A204.1 (cell line): ENCODE results near the gene CCDC102A.
"Not testable (repeated sequence)": the region's sequence is repeated elsewhere in the genome, so short reads cannot be mapped to it uniquely, and the experiment has no call there.

Experiments
- FAIRE-seq: peaks from 2 replicates; lab custom pipeline; 2012; peaks lifted over from hg19 to GRCh38; lab: Jason Lieb, UNC

The CCDC102A gene

DNA sequence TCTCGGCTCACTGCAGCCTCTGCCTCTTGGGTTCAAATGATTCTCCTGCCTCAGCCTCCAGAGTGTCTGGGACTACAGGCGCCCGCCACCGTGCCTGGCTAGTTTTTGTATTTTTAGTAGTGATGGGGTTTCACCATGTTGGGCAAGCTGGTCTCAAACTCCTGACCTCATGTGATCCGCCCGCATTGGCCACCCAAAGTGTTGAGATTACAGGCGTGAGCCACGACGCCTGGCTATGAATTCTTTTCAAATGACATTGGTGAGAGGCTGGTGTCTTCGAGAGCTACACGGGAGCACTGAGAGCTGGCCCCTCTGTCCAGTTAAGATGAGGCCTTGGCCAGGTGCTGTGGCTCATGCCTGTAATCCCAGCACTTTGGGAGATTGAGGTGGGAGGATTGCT is 36.4 kb downstream of the CCDC102A start:
- FAIRE-seq: not testable (repeated sequence)

DNA sequence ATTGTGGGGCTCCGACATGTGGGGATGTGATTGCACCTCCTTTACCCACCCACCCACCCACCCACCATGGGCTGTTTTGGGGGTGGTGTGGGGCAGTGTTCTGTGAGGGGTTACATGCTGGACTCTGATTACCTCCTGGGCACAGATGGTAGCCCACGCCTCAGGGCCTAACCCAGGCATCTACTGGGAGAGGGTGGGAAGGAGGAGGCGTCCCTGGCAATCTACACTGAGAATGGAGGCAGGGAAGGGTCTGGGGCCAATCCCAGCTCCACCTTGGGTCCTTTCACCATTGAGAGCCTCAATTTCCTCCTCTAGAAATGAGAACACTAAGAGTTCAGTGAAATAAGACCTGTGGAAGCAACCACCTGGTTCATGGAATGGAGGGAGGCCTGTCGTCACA is 38.3 kb downstream of the CCDC102A start:
- FAIRE-seq: no peak

DNA sequence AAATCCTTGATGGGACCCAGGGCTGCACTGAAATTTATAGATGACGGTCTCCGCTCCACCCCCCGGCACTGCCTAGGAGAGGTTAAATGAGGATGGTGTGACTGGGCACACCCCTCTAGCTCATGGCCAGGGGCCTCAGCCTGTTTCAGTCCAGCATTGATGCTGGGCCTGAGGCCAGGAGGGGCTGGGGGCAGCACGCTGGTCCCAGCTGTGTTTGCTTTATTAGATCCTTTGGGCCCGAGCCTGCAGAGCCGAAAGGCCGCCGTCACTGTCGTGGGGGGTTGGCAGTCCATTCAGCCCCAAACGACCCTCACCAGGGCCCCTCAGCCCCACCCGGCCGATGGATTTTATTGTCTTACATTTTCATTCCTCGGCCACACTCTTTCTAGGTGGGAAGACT is 39.2 kb downstream of the CCDC102A start:
- FAIRE-seq: no peak

DNA sequence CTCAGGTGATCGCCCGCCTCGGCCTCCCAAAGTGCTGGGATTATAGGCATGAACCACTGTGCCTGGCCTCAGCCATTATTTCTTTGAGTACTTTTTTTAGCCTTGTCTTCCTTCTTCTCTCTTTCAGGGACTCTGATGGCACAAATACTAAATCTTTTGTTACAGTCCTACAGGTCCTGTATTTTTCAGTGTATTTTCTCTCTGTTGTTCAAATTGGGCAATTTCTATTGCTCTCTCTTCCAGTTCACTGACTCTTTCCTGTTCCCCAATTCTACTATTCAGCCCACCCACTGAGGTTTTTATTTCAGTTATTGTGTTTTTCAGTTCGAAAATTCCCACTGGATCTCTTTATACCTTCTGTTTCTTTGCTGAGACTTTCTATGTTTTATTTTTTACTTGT is 42.6 kb downstream of the CCDC102A start:
- FAIRE-seq: no peak

DNA sequence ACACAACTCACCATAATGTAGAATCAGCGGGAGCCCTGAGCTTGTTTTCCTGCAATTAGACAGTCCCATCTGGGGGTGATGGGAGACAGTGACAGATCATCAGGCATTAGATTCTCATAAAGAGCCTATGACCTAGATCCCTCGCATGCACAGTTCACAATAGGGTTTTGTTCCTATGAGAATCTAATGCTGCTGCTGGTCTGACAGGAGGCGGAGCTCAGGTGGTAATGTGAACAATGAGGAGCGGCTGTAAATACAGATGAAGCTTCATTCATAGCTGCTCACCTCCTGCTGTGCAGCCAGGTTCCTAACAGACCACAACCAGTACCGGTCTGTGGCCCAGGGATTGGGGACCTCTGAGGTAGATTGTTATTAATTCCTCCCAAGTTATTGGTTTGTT is 47.1 kb downstream of the CCDC102A start:
- no peak for FAIRE-seq

DNA sequence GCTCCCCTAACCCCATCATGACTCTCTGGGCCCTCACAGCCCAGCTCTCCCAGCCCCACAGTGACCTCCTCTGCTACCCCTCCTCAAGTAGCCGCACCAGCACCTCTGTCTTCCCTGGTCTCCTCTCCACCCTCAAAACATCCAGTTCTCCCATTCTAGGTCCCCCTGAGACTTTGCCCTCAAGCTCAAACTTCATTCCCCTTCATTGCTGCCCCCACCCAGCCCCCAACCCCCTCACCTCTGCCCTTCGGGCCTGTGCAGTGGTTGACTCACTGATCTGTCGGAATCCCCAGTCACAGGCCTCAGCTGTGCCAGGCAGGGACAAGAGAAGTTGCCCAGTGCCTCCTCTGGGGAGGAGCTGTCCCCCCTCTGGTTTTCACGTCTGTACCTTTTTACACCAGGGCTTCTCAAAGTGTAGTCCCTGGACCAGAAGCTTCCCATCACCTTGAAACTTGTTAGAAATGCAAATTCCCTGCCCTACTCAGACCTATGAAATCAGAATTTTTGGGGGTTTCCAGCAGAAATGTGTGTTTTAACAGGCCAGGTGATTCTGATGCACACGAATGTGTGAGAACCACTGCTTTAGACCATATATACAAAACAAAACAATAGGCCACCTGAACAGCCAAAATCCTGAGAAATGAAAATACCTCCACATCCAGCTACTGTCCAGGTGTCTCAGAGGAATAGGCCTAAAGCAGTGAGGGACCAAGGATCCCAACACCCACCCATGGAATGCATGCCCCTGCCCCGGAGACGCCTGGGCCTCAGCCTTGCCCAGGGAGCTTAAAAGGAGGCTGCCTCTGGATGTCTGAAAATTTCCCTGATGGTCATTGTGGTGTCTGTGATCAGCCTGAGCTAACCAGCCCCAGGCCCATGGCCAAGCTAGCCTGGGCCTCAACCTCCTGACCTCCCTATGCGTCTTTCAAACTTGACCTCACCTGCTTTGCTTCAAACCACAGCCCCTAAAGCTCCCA is 49.2 kb downstream of the CCDC102A start:
- no peak for FAIRE-seq

DNA sequence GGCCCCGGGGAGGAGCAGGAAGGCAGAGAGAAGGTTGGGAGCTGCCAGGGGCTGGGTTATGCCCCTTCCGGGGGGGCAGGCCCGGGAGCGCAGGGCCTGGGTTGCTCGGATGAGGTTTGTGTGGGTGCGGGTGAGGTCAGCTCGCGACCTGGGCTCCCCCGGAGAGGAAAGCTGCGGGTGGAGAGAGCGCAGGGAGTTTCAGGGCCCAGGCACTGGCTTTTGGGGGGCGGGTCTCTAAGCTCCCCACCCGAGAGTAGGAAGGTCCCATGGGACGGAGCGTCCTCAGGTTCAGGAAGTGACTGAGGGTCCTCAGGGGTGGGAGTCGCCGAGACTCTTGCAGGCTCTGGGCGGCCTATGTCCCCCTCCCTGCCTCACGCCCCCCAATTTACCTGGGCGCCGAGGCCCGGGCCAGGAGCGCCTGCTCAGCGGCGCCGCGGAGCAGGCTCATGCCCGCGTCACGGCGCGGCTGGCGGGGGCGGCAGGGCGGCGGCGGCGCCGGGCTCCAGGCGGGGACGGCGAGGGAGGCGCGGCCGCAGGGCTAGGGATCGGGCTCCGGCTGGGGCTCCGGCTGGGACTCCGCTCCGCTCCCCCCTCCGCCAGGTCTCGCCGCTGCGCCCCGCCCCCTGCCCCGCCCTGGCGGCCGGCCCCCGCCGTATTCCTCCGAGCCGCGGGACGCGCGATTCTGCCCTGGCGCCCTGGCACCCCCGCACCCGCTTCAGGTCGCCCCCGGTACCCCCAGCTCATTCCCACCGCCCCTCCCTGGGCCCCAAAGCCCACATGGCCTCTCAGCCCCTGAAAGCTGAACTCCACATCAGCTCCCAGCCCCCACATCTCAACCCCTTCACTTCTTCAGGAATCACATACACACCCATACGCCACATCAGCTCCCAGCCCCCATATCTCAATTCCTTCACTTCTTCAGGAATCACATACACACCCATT is 50.2 kb downstream of the CCDC102A start, which contains the start of gene DOK4:
Gene DOK4, minus strand, starts transcription at position 578 of the 942 bp plus-strand sequence. CDS start 6,986 bp downstream, outside the sequence.
- FAIRE-seq: no peak

DNA sequence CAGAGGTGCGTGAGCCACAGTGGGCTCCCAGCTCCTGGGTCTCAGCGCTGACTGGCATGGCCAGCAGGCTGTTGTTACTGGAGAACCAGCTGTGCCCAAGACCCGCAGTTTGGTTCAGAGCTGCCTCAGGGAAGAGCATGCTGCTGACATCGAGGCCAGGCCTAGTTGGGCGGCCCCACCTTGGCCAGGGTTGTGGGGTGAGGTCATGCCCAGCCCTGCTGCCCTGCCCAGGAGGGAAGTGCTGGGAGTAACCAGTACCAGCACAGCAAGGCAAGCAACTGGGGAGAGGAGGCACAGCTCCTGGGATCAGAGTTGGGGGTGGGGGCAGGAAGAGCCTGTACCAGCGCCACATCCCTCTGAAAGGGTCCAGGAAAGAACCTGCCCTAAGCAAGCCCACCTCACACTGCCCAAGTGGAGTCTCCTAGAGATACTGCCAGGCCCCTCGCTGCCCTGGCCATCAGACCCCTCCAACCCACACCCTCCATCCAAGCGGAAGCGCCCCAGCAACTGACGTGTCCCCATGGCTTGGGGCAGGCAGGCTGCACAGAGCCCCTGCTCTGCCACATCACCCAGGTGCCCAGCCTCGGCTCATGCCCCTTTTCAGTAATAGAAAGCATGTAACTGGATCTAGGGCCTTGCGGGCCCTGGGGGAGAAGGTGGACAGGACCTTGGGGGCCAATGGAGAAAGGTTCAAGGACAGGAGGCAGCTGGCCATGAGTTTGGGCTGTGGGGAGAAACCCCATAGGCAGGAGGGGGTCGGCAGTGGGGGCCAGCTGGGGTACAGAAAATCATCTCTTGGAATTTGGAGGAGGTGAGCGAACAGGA is 51.1 kb downstream of the CCDC102A start:
- no peak for FAIRE-seq

DNA sequence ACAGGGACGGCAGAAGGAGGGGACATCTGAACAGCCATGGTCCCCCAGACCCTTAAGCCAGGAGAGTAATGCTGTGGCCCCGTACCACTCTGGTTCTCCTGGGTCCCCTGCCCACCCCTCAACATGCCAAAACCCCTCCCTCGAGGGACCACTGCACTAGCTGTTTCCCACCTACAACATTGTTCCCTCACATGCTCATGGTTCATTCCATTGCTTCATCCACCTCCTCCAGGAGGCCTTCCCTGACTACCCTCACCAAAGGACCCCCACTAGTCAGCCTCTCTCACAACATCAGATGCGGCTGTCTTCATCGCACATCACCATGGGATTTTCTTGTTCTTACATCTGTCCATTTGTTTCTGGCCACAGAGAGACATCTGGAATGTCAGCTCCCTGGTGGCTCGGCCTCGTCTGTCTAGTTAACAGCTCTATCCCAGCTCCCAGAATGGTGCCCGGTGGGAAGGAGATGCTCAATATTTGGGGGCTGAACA is 51.8 kb downstream of the CCDC102A start:
- FAIRE-seq: no peak

DNA sequence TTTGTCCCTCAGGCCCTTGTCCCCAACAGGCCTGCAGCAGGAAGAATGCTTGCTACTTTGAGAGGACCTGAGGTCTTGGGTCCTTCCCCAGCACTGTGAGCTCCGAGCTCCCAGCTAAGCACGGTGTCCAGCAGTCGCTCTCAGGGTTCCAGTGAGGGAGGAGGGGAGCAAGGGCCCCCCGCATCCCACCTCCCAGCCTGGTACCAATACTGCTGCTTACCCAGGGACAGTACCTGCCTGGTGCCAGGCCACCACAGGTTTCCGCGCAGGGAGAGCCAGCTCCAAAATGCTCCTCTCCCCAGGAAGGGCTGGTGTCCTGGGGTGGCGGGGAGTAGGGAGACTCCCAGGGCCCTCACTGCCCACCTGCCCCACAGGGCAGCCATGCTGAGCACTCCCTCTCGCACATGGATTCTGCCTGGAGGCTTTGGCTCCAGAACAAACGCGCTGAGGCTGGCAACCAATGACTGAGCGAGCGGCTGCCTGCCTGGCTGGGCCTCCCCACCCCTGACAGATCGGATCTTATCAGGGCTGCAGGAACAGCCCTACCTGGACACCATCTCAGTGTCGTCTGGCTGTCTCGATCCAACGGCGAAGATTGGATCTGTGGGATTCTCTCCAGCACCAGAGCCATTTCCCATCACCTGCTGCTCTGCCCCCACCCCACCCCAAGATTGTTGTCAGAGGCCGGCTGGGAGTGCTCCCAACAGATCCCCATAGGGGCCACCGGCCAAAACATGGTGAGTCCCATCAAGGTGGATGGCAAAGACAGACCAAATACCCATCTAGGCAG is 52.5 kb downstream of the CCDC102A start:
- no peak for FAIRE-seq

DNA sequence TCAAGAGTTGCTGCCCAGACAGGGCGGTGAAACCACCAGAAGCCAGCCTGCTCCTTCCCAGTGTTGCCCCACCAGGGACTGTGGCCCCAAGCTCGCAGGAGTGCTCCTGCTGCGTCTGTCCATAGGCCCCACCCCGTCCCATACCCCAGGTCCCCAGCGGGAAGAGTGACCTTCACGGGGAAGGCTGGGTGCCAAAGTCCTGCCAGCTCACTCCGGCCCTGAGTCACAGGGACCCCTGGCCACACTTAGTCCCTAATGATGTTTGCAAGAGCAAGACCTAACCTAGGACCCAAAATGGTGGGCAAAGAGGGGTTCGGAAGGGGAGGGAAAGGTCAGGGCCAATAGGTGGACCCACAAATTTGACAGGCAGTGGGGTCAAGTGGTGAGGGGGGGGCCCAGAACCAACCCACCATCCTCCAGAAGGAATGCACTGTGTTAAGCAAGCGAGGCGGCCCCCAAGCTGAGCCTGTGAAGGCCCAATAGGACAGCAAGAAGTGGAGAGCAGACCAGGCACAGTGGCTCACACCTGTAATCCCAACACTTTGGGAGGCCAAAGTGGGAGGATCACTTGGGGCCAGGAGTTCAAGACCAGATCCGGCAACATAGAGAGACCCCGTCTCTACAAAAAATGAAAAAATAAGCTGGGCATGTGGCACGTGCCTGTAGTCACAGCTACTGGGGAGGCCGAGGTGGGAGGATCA is 53.4 kb downstream of the CCDC102A start:
- FAIRE-seq: no peak

DNA sequence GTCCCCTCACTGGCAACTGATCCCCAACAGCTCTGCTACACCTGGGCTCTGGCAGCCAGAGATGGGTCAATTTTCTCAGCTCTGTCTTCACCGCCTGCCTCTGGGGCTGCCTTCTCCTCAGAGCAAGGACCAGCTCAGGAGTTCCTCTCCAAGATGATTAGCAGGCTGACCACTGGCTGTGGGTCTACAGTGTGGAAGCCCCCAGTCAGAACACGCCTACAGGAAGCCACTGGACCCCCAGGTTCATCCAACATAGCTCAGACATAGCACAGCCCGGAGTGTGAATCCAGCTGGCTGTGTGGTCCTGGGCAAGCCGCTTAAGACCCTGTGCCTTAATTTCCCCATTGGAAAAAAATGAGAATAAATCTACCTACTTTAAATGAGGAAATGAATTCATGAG is 55.0 kb downstream of the CCDC102A start:
- FAIRE-seq: no peak

DNA sequence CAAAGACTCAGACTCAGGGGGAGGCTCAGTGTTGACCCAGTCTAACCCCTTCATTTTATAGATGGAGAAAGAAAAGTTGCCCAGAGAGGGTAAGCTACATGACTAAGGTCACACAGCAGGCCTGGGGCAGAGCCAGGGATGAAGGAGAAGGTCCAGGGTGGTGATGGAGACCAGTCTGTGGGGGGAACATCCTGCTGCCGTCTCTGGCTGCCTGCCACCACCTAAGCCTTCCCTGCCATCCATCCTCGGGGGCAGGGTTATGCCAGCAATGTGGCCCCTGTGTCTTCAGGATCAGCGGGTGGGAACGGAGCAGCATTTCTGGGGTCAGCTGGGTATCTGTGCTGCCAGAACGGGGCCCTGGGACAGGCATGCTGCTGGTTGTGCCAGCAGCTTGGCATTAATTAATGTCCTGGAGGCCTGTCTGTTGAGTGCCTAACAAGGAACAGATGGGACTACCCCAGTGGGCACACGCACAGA is 55.6 kb downstream of the CCDC102A start:
- FAIRE-seq: no peak

DNA sequence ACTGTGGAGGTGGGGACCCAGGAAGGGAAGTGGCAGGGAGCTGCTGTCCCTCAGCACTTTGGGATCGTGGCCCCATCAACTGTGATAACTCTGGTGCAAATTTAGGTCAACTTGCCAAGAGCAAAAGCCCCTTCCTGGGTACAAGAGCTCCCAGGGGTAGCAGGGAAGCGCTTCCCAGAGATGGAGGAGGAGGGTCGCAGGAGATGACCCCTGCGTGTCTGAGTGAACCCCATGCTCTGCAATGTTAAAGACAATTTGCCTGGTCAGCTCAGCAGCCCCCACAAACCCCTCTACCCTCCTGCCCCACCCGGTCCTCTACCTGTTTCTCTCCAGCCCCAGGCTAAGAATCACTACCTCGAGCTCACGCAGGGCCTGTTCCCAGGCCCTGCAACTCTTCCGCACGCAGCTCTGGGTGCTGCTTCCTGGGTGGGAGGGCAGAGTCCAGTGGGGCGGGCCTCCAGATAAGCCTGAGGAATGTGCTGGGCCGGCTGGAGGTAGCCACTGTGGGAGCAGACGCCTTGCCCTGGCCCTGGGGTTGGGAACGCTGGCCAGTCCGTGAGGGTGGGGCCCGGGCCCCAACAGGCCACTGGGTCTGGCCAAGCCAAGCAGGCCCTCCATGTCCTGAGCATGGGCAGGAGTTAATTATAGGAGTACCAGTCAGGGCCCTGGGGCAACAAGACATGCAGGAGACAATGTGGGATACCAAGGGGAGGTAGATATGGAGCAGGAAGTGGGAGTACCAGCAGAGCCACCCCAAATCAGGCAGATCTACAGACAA is 56.2 kb downstream of the CCDC102A start:
- no peak for FAIRE-seq

DNA sequence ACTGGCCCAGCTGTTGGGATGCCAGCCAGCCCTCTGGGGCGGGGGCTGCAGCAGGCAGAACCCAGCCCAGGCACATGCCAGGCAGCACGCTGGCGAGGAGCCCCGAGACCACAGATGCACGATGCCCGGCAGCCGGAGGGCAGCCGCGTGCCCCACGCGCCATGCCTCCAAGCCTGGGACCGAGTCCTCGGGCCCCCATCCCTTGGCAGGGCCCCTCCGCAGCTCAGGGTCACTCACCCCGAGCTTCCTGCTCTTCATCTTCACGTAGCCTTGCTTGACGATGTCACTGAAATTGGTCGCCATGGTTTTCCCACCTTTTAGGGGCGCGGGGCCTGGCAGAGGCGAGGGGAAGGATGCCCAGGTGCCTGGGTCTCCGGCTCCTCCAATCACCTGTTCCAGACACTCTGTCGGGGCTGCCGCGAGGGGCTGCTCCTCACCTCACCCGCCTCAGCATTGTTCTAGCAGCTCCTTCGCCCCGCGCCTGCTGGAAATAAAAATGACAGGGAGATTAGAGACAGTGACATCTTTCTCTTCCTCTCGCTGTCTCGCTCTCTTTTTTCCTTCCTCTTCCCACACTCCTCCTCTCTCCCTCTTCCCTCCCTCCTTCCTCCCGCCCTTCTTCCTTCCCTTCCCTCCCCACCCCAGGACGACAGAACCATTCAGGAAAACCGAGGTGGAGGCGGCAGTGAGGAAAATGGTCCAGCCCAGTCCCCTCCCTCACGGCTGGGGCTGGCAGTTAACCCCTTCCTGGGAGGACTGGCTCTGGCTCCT is 57.0 kb downstream of the CCDC102A start:
- FAIRE-seq: no peak

DNA sequence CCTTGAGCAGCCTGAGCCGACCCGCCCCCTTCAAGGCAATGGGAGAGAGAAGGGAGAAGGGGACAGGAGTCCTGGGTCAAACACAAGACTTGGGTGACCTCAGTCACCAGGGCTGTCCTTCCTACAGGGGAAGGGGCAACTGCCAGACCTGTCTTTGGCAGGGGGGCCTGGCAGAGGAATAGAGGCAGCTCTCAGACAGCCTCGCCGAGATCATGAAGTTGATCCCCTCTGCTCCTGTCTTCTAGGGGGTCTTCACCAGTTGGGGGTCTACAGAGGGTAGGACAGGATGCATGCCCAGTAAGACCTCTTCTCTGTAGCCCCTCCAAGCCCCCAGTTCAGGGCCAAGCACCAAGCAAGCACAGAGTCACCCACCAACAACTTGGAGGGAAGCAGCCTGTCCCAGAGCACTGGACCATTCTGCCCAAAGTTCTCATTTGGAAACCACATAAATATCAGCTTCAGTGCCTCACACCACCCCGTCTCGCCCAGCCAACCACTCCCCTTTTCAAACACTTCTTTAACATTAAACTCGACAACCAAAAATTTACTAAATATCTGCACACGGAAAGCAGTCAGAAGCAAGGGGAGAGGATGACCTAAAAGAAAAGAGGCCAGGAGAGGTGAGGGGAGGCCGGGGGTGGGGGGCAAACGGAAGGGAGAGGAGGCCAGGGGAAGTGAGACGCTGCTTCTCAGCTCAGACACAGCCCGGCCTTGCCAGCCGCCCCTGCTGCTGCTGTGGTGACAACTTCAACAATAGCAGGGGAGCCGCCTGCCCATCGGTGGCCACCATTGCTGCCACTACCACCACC is 57.8 kb downstream of the CCDC102A start:
- FAIRE-seq: no peak

DNA sequence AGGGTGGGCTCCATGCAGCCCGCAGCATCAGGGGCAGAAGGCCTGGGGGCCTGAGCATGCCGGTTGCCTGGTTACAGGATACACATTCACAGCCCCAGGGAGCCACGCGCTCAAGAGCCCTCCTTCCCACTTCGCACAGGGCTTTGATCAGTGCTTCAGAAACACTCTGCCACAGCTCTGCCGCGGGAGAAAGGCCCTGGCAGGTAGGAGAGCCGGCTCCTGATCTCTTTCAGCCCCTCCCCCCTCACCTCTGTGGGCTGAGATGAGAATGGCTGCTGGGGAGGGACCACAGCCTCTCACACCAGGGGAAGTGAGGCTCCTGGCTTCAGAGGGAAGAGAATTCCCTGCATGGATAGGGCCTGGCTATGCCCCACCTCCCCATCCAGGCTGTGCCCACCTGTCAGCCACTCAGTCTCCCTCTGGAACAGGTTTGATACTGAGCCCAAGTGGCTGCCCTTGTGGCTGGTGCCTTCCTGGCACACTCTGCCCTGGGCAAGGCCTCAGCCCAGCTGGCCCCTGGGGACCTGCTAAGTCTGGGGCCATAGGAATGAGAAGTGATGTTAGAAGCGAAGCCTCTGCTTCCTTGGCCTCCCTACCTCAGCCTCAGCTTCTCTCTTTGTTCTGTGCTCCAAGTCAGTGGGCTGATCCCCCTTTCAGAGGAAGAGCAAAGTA is 58.7 kb downstream of the CCDC102A start:
- FAIRE-seq: no peak
